Right ventricle myocardium superior (tissue), 1 donor: ENCODE measurements around the gene GMPR2. TPM values are rescaled to one million over a fixed set of nuclear protein-coding genes. Genes with fewer than 3 reads are reported as not detected.

Experiments
- ATAC-seq: fragments of 200-7000 bp; cut with Tn5 transposase; one replicate; pipeline ENCODE4 v1.9.1; 2020; ENCODE audit warnings: mild to moderate bottlenecking; ENCODE audit not compliant: poor library complexity
- DNase-seq: peaks from one replicate; pipeline ENCODE4 v3.0.0-alpha.2; 2020
- intact Hi-C: fragments of 100-400 bp; cut with DNase I; formaldehyde crosslinking; loops from one replicate; pipeline ENCODE4 v1.11.2; 2022
- total RNA-seq: library from RNA; stranded (reverse); fragmentation: NEBNext Ultra II Directional; extraction: Animal tissue kit (Norgen Biotek cat#: 25700); gene quantifications from one replicate; pipeline ENCODE4 v1.2.1, GENCODE V29; 2021
- donor health status: DM: no; HTN: yes; CAD: no; lungs with severe emphysema.

The GMPR2 gene
- total RNA-seq, 1 donor from 2014 or later: 26.2 TPM

DNA sequence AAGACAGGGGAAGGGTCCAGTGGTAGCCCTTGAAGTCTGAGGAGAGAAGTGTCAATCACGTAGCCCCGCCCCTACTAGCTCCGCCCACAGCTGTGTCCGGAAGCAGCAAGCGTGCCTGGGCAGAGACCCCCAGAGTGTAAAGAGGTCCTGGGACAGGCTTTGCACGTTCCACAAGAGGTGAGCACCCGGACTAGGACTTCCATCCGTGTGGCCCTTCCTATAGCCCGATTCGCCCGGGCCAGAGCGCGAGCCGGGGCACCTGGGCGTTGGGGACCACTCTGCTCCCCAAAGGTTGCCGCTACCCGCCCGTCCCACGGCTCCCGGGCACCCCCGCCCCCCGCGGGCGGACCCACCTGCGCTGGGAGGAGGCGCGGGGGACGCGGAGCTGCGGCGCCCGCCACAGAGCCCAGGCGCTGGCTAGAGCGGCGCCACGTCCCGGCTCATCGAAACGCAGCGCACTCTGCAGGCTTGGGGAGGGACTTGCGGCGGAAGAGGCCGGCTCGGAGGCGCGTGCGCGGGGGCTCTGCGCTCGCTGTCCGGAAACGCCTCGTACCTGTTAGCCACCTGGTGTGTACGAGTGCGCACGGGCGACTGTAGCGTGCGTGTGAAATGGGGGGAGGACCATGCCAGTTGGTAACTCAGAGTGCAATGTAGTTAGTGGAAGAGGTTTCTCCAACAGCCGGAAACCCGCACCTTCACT is 38.6 kb downstream of the GMPR2 start, which contains the start of gene RABGGTA:
RABGGTA (minus strand) TSS at position 464 of the 700 bp plus-strand sequence. CDS start 482 bp downstream, outside the sequence.
- ATAC-seq (peak; percentile 97), DNase-seq (peak; percentile 93)
- intact Hi-C loops: no loop called here

DNA sequence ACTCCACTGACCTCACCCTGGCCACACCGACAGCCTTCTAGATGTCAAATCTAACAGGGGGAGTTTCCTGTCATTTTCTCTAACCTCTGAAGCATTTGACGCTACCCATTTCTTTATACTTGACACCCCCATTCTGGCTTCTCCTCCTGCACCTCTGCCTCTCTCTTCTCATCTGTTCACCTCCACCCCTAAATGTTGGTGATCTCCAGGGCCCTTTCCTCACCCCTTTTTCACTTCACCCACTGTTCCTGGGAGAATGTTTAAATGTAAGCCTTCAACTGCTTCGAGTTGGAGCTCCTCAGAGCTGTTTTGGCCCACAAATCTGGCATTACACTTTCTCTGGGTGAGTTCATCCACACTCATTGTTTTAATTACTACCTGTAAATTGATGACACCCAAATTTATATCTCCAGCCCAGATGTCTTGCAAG is 39.1 kb downstream of the GMPR2 start:
- ATAC-seq (no peak), DNase-seq (no peak)
- intact Hi-C loops: no loop called here

DNA sequence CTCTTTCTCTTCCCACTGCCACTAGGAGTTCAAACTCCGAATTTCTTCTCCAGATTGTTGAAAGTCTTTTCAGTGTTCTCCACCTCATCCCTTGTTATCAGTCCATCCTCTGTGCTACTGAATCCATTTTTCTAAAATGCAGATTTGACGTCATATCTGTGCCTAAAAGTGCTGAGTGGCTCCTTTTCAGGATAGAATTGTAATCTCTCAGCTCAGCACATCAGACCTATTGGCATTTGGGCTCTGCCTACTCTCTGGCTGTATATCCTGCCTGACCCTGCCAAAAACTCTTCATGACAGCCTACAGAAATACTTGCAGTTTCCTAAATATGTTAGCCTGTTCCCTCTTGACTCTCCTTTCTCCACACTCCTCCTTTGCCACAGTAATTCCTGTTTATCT is 39.7 kb downstream of the GMPR2 start:
- DNase-seq (no peak), ATAC-seq (no peak)
- intact Hi-C loops: no loop called here

DNA sequence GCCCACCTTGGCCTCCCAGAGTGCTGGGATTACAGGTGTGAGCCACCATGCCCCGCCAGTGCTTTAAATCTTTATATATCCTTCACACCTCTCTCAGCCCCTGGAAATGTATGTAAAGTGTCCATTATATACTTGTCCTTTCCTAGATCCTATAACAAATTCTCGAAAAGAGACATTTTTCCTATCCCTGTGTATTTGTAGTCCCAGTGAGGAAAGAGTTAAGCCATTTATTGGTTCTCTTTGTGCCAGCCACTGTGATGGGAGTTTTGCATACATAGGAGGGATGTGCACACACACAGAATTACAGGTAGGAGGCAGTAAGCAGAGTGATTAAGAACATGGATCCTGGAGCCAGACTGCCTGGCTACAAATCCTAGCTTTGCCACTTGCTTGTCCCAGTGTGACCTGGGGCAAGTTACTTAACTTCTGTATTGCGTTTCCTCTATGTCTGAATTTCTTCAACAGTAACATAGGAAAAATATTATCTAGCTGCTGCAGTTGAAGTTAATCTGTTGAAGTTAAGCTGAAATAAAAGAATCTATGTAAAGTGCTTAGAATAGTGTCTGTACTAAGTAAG is 40.8 kb downstream of the GMPR2 start:
- DNase-seq: no peak
- ATAC-seq: no peak
- intact Hi-C loops: no loop called here

DNA sequence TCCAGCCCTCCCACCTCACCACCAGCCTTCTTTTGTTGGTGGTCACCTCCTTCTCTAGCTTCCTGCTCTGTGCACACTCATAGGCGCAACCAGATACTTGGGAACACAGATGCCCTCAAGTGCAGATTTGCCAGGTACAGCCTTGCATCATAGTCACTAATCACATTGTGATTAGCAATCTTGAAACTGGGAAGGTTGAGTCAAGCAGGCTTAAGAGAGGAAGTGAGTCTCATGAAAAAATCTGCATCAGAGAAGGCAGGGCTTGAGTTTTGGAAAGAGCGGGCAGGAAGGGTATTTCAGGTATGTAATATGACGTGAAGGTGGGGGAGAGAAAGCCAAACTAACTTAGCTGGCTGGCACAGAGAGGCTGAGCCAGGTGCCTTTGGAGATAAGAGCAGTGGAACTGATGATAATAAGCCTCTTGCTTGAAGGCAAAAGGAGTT is 41.4 kb downstream of the GMPR2 start:
- intact Hi-C loops: no loop called here
- DNase-seq (no peak), ATAC-seq (no peak)

DNA sequence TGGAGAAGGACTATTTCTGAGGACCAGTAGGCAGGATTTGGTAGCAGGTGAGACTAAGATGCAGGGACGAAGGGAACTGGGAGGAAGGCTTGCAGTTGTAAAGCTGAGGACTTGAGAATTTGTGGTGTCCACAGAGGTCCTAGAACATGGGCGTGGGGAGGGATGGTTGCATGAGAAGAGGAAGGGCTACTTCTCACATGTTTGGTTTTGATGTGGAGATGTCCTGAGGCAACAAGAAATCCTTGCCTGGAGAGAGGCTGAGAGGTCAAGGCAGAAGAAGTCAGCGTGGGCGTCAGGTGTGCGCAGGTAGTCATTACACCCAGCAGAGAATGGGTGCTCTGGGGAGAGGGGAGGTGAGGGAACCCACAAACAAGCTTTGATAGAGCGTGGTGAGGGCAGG is 44.3 kb downstream of the GMPR2 start:
- intact Hi-C loops: no loop called here
- ATAC-seq (no peak), DNase-seq (no peak)

DNA sequence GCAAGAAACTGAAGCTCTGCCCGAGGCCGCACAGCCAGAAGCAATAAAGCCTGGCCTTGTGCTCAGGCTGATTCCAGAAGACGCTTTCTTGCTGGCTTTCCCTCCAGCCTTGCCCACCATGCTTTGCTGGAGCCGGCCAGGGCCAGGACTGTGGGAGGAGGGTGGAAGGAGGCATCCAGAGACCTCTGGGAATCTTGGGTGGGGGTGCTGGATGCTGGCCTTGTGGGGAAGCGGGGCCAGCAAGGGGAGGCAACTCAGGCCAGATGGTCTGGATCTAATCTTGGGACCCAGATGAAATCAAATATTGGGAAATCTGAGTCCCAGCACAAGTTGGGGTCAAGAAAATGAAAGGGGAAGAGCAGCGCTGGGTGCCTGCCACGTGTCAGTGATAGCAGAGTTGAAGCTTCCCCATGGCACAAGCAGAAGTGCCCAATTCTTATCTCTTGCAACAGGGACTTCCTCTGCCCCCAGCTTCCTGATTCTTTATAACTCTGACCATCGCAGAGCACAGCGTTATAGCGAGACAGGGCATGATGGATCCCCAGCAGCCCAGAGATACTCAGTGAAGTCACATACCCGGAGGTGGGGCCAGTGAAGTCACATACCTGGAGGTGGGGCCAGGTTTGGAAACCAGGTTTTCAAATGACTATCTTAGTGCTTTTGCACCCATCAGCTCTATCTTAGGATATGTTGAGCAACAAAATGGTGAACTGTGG is 45.0 kb downstream of the GMPR2 start:
- ATAC-seq: peak; percentile 7
- DNase-seq: peak; percentile 68
- intact Hi-C loops: no loop called here

DNA sequence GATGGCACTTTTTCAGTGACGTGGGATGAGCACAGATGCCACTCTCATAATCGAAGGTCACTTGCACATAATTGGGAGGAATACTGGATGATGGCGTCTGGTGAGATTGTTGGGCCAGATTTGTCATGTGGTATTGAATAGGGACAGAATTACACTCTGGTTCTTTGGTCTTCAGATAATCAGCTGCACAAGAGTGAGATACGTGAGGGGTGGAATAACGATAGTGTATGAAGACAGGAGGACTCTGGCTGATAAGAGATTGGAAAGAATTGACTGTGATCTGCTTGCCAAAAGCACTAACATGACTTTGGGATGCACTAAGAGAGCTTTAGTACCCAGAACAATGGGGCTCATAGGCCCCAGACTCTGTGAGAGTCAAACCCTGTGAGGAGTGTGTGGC is 45.7 kb downstream of the GMPR2 start:
- DNase-seq: no peak
- ATAC-seq: no peak
- intact Hi-C loops: no loop called here

DNA sequence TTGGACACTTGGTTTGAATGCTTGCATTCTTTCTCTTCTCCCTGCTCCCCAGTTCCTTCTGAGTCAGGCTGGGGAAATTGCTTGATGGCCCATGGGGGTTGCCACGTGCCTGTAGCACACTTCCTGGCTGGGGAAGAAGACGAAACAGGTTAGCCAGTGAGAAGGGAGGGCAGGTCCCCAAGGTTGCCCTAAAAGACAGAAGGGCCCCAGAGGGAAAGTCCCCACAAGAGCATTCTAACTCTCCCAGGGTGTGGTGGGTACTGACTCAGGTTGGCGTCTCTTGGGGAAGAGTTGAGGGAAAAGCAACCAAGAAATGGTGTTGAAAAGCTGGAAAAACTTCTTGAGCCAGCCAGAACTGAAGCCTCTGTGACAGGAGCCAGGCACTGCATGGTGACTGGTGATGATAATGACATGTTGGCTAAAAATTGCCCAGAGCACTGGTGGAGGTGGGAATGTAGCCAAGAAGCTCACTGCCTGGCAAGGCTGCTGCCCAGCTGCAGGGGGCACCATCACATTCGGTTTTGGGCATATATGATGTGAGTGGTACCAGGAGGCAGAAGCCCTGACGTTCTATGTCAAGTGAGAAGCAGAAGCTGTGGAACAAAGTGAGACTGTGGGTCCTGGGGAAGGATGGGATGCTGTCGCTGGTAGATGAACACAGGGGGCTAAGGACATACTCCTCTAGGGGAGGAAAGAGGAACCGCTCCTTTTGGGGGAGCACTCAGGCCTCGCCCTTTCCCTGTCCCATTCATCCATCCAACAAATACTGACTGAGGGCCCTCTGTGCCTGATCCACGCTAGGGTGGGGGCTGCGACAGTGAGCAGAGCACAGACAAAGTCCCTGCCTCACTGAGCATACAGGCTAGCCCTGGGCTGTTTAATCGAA is 46.8 kb downstream of the GMPR2 start:
- intact Hi-C loops: no loop called here
- ATAC-seq (peak; percentile 80), DNase-seq (no peak)

DNA sequence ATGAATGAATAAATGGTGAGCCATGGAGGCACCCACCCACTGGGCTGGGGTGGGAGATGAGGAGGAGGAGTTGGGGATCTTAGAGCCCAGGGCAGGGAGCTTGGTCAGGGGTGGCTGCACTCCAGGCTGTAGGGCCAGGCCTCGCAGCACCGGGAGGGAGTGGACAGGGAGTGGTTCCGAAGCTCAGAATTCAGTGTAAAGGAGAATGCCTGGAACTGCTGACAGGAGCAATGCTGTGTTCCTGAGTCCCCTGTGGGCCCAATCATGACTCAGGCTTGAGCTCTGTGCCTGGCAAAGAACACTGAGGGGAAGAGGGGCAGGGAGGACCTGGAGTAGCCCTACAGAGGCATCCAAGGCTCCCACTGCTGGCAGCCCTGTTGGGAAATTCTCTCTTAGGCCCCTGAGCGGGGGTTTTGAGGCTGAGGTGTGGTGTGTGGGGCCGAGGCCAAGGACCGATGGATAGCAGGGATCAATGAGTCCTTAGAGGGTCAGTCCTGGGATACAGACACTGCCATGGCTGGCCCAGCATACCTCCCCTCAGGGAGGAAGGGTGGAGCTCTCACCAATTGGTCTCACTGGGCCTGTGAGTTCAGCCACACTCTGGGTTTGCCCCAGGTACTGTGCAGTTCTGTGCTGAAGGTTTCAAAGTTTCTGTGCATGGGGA is 48.2 kb downstream of the GMPR2 start:
- intact Hi-C loops: no loop called here
- peak; percentile 25 for ATAC-seq
- DNase-seq: no peak

DNA sequence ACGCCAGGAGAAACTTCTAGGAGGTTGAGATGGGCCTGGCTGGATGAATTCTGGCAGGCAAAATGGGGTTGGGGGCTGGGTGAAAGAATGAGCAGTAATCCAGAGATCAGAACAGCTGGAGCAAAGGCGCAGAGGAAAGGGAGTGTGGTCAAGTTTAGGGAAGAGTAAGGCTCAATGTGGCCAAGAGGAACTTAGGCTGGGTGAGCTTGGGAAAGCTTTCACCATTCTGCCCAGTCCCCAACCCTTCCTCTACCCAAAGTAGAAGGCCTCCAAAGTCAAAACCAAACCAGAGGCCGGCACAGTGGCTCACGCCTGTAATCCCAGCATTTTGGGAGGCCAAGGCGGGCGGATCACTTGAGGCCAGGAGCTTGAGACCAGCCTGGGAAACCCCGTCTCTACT is 48.9 kb downstream of the GMPR2 start:
- intact Hi-C loops: no loop called here
- ATAC-seq (no peak), DNase-seq (no peak)

DNA sequence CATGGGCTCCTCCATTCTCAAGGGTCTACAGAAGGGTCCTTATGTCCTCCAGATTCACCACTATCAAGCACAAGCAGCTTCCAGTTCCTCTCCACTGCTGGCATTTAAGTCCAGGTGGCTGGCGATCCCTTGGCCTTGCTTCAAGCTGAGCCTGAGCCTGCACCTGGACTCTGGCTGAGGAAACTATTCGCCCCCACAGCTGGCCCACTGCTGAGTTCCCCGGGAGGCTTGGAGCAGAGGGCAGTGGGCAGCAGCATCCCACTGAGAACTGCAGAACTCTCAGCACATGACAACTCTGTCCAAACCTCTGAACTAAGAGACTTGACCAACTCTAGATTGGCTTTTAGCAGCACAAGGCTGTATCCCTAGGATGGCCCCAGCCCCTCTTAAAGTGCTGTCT is 50.0 kb downstream of the GMPR2 start:
- ATAC-seq (no peak), DNase-seq (no peak)
- intact Hi-C loops: no loop called here

DNA sequence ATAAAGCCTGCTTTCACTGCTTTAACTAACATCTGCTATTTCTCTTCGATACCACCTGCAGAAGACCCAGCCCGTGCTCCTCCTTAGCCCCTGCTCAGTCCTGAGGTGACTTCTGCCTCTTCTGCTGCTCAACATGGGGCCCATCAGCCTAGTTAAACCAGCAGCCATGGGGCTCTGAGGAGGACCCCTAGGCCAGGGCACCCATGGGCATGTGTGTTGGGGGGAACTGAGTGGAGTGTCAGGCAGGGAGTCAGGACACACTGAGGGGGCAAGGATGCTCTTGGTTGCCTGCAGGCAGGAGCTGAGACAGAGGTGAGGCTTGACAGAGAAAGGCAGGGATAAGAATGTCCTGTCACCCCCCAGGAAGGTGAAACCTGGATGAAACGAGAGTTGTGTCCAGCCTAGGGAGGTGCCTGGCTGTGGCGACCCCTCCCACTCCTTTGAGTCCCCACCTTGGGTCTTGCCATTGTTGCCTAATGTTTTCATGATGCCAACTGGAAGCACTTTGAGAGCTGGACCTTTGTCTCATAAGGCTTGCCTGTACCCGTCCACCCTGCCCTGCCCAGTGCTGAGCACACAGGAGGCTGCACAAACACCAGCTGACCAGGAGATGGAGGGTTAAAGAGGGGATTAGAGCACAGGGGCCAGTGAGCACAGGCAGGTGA is 51.2 kb downstream of the GMPR2 start:
- no peak for DNase-seq
- intact Hi-C loops: no loop called here

DNA sequence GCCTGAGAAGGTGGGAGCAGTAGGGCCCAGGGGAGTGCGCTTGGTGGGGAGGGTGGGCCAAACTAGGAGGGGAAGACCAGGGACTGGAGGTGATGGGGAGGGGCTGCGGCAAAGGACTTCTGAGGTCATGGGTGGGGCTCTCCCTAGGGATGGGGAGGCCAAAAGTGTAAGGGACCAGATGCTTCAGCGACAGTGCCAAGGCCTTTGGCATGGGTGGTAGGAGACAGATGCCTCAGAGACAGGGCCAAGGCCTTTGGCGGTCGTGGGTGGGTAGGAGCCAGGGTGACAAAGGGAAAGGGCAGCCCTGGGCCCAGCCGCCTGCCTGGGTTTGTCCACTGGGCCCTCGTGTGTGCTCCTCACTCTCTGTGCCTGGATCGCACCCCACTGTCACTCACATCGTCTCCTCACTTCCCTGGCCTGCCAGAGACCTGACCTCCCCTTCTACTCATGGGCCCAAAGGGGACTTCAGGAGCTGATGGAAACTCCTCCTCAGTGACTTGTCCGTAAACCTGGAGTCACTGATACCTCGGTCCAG is 51.8 kb downstream of the GMPR2 start:
- no peak for DNase-seq
- intact Hi-C loops: no loop called here
- ATAC-seq: no peak

More for the DNA sequence above, 51.2 kb downstream of the GMPR2 start:
- ATAC-seq: no peak

DNA sequence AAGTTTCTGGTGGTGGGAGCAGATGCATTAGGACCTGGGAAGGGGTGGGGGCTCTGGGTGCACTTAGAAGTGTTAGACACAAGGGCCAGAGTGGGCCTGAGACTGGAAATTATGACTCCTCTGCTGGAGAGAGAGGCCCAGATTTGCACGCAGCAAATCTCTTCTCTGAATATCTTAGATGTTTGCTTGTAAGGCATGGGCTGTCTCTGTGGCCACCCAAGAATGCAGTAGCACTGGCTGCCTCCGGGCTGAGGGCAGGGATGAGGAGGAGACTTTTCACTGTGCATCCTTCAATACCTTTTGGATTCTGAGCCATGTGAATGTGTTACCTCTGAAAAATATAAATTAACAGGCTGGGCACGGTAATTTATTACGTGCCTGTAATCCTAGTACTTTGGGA is 52.6 kb downstream of the GMPR2 start:
- ATAC-seq (no peak), DNase-seq (no peak)
- intact Hi-C loops: no loop called here

DNA sequence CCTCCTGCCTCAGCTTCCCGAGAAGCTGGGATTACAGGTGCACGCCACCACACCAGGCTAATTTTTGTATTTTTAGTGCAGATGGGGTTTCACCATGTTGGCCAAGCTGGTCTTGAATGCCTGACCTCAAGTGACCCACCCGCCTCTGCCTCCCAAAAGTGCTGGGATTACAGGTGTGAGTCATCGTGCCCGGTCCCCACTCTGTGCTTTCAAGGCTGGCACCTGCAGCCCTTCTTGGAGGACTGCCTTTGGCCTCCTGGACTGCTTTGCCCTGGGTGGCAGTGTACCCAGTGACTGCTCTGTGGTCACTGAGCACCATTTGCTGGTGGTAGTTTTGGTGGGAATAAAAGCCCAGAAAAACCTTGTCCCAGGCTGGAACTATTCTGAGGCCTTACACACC is 54.3 kb downstream of the GMPR2 start:
- intact Hi-C loops: no loop called here
- no peak for DNase-seq
- ATAC-seq: no peak
